IMR-90 (cell line): ENCODE results near the gene TMEM238. TPM values are rescaled to one million over a fixed set of nuclear protein-coding genes. Genes with fewer than 3 reads are reported as not detected.
A peak's percentile ranks its signal among the peaks of the same experiment; 100 is the strongest.

ENCODE experiments used
- ATAC-seq: fragments of 200-7000 bp; cut with Tn5 transposase; 2 replicates; pipeline ENCODE4 v1.9.1; 2020; ENCODE audit warnings: low read depth, mild to moderate bottlenecking, moderate library complexity
- BruUV-seq: library from RNA; stranded (reverse); fragments of 400-500 nt; replicated peaks from 2 replicates; lab custom pipeline; 2021; lab: Mats Ljungman, UMichigan
- CTCF ChIA-PET: fragments of 300-600 bp; formaldehyde crosslinking; extraction: SDS; loops from one replicate; lab custom pipeline; 2021; ENCODE audit warnings: antibody characterized with exemption; lab: Yijun Ruan, JAX
- POLR2A ChIA-PET: fragments of 300-600 bp; sonication (Branson Sonifier 250); formaldehyde crosslinking; loops from one replicate; lab custom pipeline; 2022; ENCODE audit warnings: antibody characterized with exemption; ENCODE audit not compliant: unreplicated experiment; lab: Charles Lee
- DNase-seq: peaks from one replicate; pipeline ENCODE4 v3.0.0; 2013
- H2AFZ ChIP-seq: replicated peaks from 2 replicates; pipeline ENCODE3; 2013; ENCODE audit warnings: low read length, mild to moderate bottlenecking; ENCODE audit not compliant: poor library complexity
- H2AK5ac ChIP-seq: 2 replicates; pipeline ENCODE4 v1.6.1; 2013; ENCODE audit warnings: low read depth, low read length, inconsistent platforms
- H2AK9ac ChIP-seq: replicated peaks from 2 replicates; pipeline ENCODE3; 2013; ENCODE audit warnings: mild to moderate bottlenecking, low read depth, low read length, moderate library complexity; ENCODE audit not compliant: poor library complexity
- H2BK120ac ChIP-seq: 2 replicates; pipeline ENCODE4 v1.6.1; 2013; ENCODE audit warnings: low read depth, low read length, inconsistent platforms
- H2BK15ac ChIP-seq: 3 replicates; pipeline ENCODE4 v1.6.1; 2013; ENCODE audit warnings: low read depth, low read length, inconsistent platforms
- H2BK20ac ChIP-seq: 2 replicates; pipeline ENCODE4 v1.6.1; 2013; ENCODE audit warnings: low read depth, mild to moderate bottlenecking, inconsistent platforms, low read length, moderate library complexity
- H2BK5ac ChIP-seq: 2 replicates; pipeline ENCODE4 v1.6.1; 2013; ENCODE audit warnings: mild to moderate bottlenecking, low read depth, low read length, inconsistent platforms; ENCODE audit not compliant: poor library complexity, severe bottlenecking
- H3K14ac ChIP-seq: replicated peaks from 2 replicates; pipeline ENCODE4 v1.6.1; 2013; ENCODE audit warnings: low read depth, low read length, inconsistent platforms
- H3K18ac ChIP-seq: 2 replicates; pipeline ENCODE4 v1.6.1; 2013; ENCODE audit warnings: low read depth, low read length, control low read depth
- H3K23ac ChIP-seq: 2 replicates; pipeline ENCODE4 v1.6.1; 2013; ENCODE audit warnings: low read depth, low read length, inconsistent platforms
- H3K27ac ChIP-seq: 2 replicates; pipeline ENCODE4 v1.5.1; 2013; ENCODE audit warnings: mild to moderate bottlenecking, control low read depth, low read length; ENCODE audit not compliant: insufficient read depth
- H3K27me3 ChIP-seq: 2 replicates; pipeline ENCODE4 v1.6.1; 2013; ENCODE audit warnings: low read length; ENCODE audit not compliant: control insufficient read depth, insufficient read depth
- H3K36me3 ChIP-seq: 2 replicates; pipeline ENCODE4 v1.6.1; 2013; ENCODE audit warnings: low read length, mixed read lengths; ENCODE audit not compliant: control insufficient read depth, insufficient read depth
- H3K4ac ChIP-seq: 2 replicates; pipeline ENCODE4 v1.6.1; 2013; ENCODE audit warnings: low read depth, low read length, inconsistent platforms
- H3K4me1 ChIP-seq: 2 replicates; pipeline ENCODE4 v1.6.1; 2013; ENCODE audit warnings: low read length, mixed read lengths; ENCODE audit not compliant: control insufficient read depth, insufficient read depth
- H3K4me2 ChIP-seq: 2 replicates; pipeline ENCODE4 v1.6.1; 2013; ENCODE audit warnings: low read depth, mild to moderate bottlenecking, control low read depth, low read length, moderate library complexity
- H3K4me3 ChIP-seq: 2 replicates; pipeline ENCODE4 v1.5.1; 2013; ENCODE audit warnings: low read depth, mild to moderate bottlenecking, control low read depth, low read length, moderate library complexity; ENCODE audit not compliant: insufficient read depth
- H3K56ac ChIP-seq: 2 replicates; pipeline ENCODE4 v1.6.1; 2013; ENCODE audit warnings: low read length, inconsistent platforms; ENCODE audit not compliant: insufficient read depth; ENCODE audit errors: extremely low read depth
- H3K79me1 ChIP-seq, 2 experiments: 2 replicates each; pipeline ENCODE4 v1.6.1; 2013; ENCODE audit warnings: low read length in 2 of 2, inconsistent platforms in 1 of 2, low read depth in 1 of 2
- H3K9ac ChIP-seq: 2 replicates; pipeline ENCODE4 v1.6.1; 2013; ENCODE audit warnings: low read depth, low read length, control low read depth
- H3K9me1 ChIP-seq: 2 replicates; pipeline ENCODE4 v1.6.1; 2013; ENCODE audit warnings: low read length, inconsistent platforms; ENCODE audit not compliant: insufficient read depth
- H3K9me3 ChIP-seq: 2 replicates; pipeline ENCODE4 v1.6.1; 2013; ENCODE audit warnings: low read length; ENCODE audit not compliant: control insufficient read depth, insufficient read depth
- H4K20me1 ChIP-seq: 2 replicates; pipeline ENCODE4 v1.6.1; 2013; ENCODE audit warnings: low read length, inconsistent platforms; ENCODE audit not compliant: insufficient read depth
- H4K5ac ChIP-seq: 2 replicates; pipeline ENCODE4 v1.6.1; 2013; ENCODE audit warnings: mild to moderate bottlenecking, low read depth, low read length, control low read depth
- H4K8ac ChIP-seq, 2 experiments: 2 replicates each; pipeline ENCODE4 v1.6.1; 2013; ENCODE audit warnings: low read depth in 2 of 2, low read length in 2 of 2, control low read depth in 1 of 2, inconsistent platforms in 1 of 2
- H4K91ac ChIP-seq: 2 replicates; pipeline ENCODE4 v1.6.1; 2013; ENCODE audit warnings: low read depth, low read length, inconsistent platforms; ENCODE audit not compliant: insufficient read depth
- CEBPB ChIP-seq: IDR thresholded peaks from 2 replicates; pipeline ENCODE4 v1.6.1; 2012; ENCODE audit warnings: low read depth, low read length, improper control_type of control experiment
- CTCF ChIP-seq: conservative IDR thresholded peaks from 2 replicates; pipeline ENCODE4 v1.5.1; 2012; ENCODE audit warnings: mild to moderate bottlenecking, low read depth, low read length, improper control_type of control experiment
- ELK1 ChIP-seq: fragments of 150-350 bp; IDR thresholded peaks from 2 replicates; pipeline ENCODE4 v1.6.1; 2016; ENCODE audit warnings: low read depth, mild to moderate bottlenecking, low read length, moderate library complexity, borderline replicate concordance
- NFE2L2 ChIP-seq: fragments of 150-350 bp; IDR thresholded peaks from 2 replicates; pipeline ENCODE4 v1.6.1; 2016; ENCODE audit warnings: low read depth, mild to moderate bottlenecking, low read length
- POLR2A ChIP-seq: IDR thresholded peaks from 2 replicates; pipeline ENCODE4 v1.6.1; 2012; ENCODE audit warnings: mild to moderate bottlenecking, low read depth, low read length
- RAD21 ChIP-seq: IDR thresholded peaks from 2 replicates; pipeline ENCODE4 v1.6.1; 2012; ENCODE audit warnings: low read length, improper control_type of control experiment
- RCOR1 ChIP-seq: IDR thresholded peaks from 2 replicates; pipeline ENCODE4 v1.6.1; 2012; ENCODE audit warnings: mild to moderate bottlenecking, low read length, improper control_type of control experiment; ENCODE audit not compliant: insufficient replicate concordance
- RFX5 ChIP-seq: IDR thresholded peaks from 2 replicates; pipeline ENCODE4 v1.8.0; 2012; ENCODE audit warnings: low read depth, mild to moderate bottlenecking, low read length, moderate library complexity
- USF2 ChIP-seq: fragments of 150-350 bp; IDR thresholded peaks from 2 replicates; pipeline ENCODE4 v1.6.1; 2017; ENCODE audit warnings: mild to moderate bottlenecking, antibody characterized with exemption, low read length, low read depth
- WGBS, 2 experiments: methylation state at CpG; one replicate each; pipeline versions ENCODE4 v1.1.5 to v1.1.7; 2013; ENCODE audit warnings: missing lambda C conversion rate in 2 of 2; ENCODE audit not compliant: insufficient read length in 1 of 2; ENCODE audit errors: extremely low coverage in 2 of 2; 5-methylcytosine and 5-hydroxymethylcytosine counted together
- dilution Hi-C: fragments of 300-500 bp; cut with HindIII; formaldehyde crosslinking; loops from one replicate; pipeline ENCODE4 v1.14.3; 2018; ENCODE audit warnings: low sequenced_read_pairs; ENCODE audit not compliant: unreplicated experiment
- in situ Hi-C: fragments of 300-500 bp; cut with MboI; formaldehyde crosslinking; loops from 3 replicates; pipeline ENCODE4 v1.14.3; 2019; ENCODE audit warnings: low sequenced_read_pairs, inconsistent platforms, mixed read lengths
- intact Hi-C: fragments of 100-400 bp; cut with micrococcal nuclease; formaldehyde crosslinking; loops from 2 replicates; pipeline ENCODE4 v1.10.0; 2022
- polyA plus RNA-seq, 3 experiments: library from polyadenylated mRNA; depleted of rRNA; stranded (reverse); fragments of >200 nt; gene quantifications; 2 replicates each; pipeline ENCODE4 v1.2.3, GENCODE V29; 2012; ENCODE audit warnings: low replicate concordance in 1 of 3
- total RNA-seq: library from RNA; depleted of rRNA; stranded (reverse); fragments of >200 nt; gene quantifications from 2 replicates; pipeline ENCODE4 v1.2.3, GENCODE V29; 2012

The TMEM238 gene
- total and polyA plus RNA-seq, 2 of the 4 experiments (the other 2 are of a cell fraction), result not detected

DNA sequence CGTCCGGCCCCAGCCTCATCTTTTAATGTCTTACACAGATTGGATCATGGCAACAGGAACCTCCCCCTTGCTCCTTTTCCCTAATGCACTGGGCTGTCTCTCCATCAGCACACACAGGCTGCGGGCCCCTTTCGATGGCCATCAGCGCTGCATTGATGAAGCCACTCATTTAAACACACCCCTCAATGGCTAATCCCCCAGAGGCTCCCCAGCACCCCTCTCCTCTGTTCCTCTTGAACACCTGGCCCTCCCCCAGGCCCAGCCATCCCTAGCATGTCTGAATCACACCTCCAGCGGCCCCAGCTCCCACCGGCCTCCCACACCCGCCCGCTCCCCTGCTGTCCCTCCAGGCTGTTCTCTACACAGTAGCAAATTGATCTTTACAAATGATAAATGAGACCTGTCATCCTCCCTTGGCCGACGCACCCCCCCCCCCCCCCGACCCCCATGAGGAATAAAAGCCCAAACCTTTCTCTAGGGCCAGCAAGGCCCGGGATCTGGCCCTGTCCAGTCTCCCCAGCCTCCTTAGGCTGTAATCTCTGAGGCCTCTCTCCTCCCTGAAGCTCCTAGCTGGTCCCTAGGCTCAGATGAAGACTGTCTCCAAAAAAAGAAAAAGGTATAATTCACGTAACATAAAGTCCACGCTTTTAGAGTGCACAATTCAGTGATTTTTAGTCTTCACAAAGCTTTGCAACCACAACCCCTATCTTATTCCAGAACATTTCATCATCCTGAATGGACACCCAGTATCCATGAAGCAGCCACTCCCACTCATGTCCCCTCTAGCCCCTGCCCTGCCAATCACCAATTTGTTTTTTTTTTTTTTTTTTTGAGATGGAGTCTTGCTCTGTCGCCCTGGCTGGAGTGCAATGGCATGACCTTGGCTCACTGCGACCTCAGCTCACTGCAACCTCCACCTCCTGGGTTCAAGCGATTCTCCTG is 9.0 kb upstream of the TMEM238 start:
- BruUV-seq, result no TSS peak
- H3K9me3 ChIP-seq, result no peaks in the 10 kb centered on the region
- H4K8ac ChIP-seq, result no peak overlapping the region
- peaks cover 31% of the 10 kb centered on the region for H3K9me1 ChIP-seq
- no peak overlapping the region for H2BK120ac ChIP-seq
- H2AK5ac ChIP-seq, result no peak overlapping the region
- DNase-seq, result no peak
- H3K9ac ChIP-seq, result no peak overlapping the region
- TF ChIP-seq RAD21, result no peak
- no peak for TF ChIP-seq ELK1
- TF ChIP-seq USF2, result no peak
- no peak for TF ChIP-seq NFE2L2
- TF ChIP-seq POLR2A, result no peak
- TF ChIP-seq CTCF, result no peak
- no peak for TF ChIP-seq RCOR1
- no peak for TF ChIP-seq CEBPB
- no peak for TF ChIP-seq RFX5
- peaks cover 31% of the 10 kb centered on the region for H3K36me3 ChIP-seq
- WGBS, 2 experiments, result no CpG with 5 or more reads among the region's 18 CpGs
- no peak overlapping the region for H3K4me3 ChIP-seq
- H3K14ac ChIP-seq, result no peak overlapping the region
- no peak overlapping the region for H2BK5ac ChIP-seq
- H2AK9ac ChIP-seq, result peak overlapping the region; percentile 9
- H3K56ac ChIP-seq, result no peak overlapping the region
- ChIA-PET POLR2A (interaction anchor here (0.7 kb wide), 1 partner anchor 26 kb away, joined by 3 read pairs; no protein-coding TSS in a partner anchor), CTCF (interaction anchor here (0.6 kb wide), 1 partner anchor 111 kb away, joined by 3 read pairs; no protein-coding TSS in a partner anchor)
- H3K27me3 ChIP-seq, result no peaks in the 10 kb centered on the region
- peaks cover 19 to 49% of the 10 kb centered on the region in 2 experiments for H3K79me1 ChIP-seq
- intact Hi-C loops (no loop called here), dilution Hi-C loops (no loop called here), in situ Hi-C loops (no loop called here)
- no peak overlapping the region for H2AFZ ChIP-seq
- no peak overlapping the region for H2BK15ac ChIP-seq
- ATAC-seq, result no peak
- H3K4ac ChIP-seq, result no peak overlapping the region
- H3K27ac ChIP-seq, result no peak overlapping the region
- H3K18ac ChIP-seq, result no peak overlapping the region
- H3K23ac ChIP-seq, result no peak overlapping the region
- H3K4me2 ChIP-seq, result no peak overlapping the region
- no peak overlapping the region for H2BK20ac ChIP-seq
- H4K91ac ChIP-seq, result no peak overlapping the region
- peaks cover 28% of the 10 kb centered on the region; the same call in 1 of the 2 replicates for H3K4me1 ChIP-seq
- H4K20me1 ChIP-seq, result peaks cover 51% of the 10 kb centered on the region
- H4K5ac ChIP-seq, result no peak overlapping the region
